Measurements from ENCODE around the gene ZNF821. TPM values are rescaled to one million over a fixed set of nuclear protein-coding genes. Genes with fewer than 3 reads are reported as not detected.
"Not testable (repeated sequence)": the region's sequence is repeated elsewhere in the genome, so short reads cannot be mapped to it uniquely, and the experiment has no call there.

ZNF821 gene
- total RNA-seq, 2 donors from 2014 or later, result 12.1 to 12.8 TPM

GRCh38 chr16:71826533-71827017 is 57.4 kb downstream of the ZNF821 start:
- peaks cover 10% of the 10 kb centered on the region for H3K27me3 Mint-ChIP-seq (ENCODE audit: insufficient read depth)
- no peak for DNase-seq
- H3K9me3 Mint-ChIP-seq, result no peaks in the 10 kb centered on the region
- no peak overlapping the region for H3K27ac Mint-ChIP-seq
- H3K27me3 ChIP-seq (ENCODE audit: control insufficient read depth, insufficient read depth, low read length, poor library complexity, severe bottlenecking), result peaks cover 10% of the 10 kb centered on the region
- H3K9me3 ChIP-seq (ENCODE audit: control insufficient read depth, low read length), result no peaks in the 10 kb centered on the region
- H3K4me1 Mint-ChIP-seq, result no peaks in the 10 kb centered on the region
- no peaks in the 10 kb centered on the region for H3K36me3 Mint-ChIP-seq (ENCODE audit: low read depth)
- 76 to 92% methylated on average over 5 of the region's 5 CpGs for WGBS, 2 experiments (ENCODE audit: insufficient coverage in 1 of 2, insufficient read length in 1 of 2)
- no peaks in the 10 kb centered on the region for H3K36me3 ChIP-seq (ENCODE audit: control insufficient read depth, insufficient read depth, low read length)
- no peak overlapping the region for H3K4me3 ChIP-seq (ENCODE audit: low read length)
- no peak overlapping the region for H3K27ac ChIP-seq (ENCODE audit: low read depth, low read length)
- no peak overlapping the region for H3K9ac ChIP-seq (ENCODE audit: extremely low read depth, low read length, poor library complexity, severe bottlenecking)
- no peaks in the 10 kb centered on the region for H3K4me1 ChIP-seq (ENCODE audit: control insufficient read depth, insufficient read depth, low read length)
- no peak overlapping the region for H3K4me3 Mint-ChIP-seq
- TF ChIP-seq CTCF (conservative IDR thresholded peaks at IDR 0.05), result no peak

- not testable (repeated sequence) for H3K4me1 Mint-ChIP-seq; H3K27ac Mint-ChIP-seq; H3K36me3 ChIP-seq (ENCODE audit: control insufficient read depth, insufficient read depth, low read length); H3K9me3 Mint-ChIP-seq; H3K4me3 ChIP-seq (ENCODE audit: low read length); DNase-seq; H3K36me3 Mint-ChIP-seq (ENCODE audit: low read depth); H3K9me3 ChIP-seq (ENCODE audit: control insufficient read depth, low read length); H3K4me3 Mint-ChIP-seq; H3K27me3 Mint-ChIP-seq (ENCODE audit: insufficient read depth); H3K9ac ChIP-seq (ENCODE audit: extremely low read depth, low read length, poor library complexity, severe bottlenecking); H3K27ac ChIP-seq (ENCODE audit: low read depth, low read length); H3K4me1 ChIP-seq (ENCODE audit: control insufficient read depth, insufficient read depth, low read length); H3K27me3 ChIP-seq (ENCODE audit: control insufficient read depth, insufficient read depth, low read length, poor library complexity, severe bottlenecking)
- WGBS, 2 experiments (ENCODE audit: insufficient coverage in 1 of 2, insufficient read length in 1 of 2), result 91 to 98% methylated on average over 7 to 10 of the region's 10 CpGs
Observed at GRCh38 chr16:71817155-71817500, 66.9 kb downstream of the ZNF821 start.

GRCh38 chr16:71811261-71811803 is 72.7 kb downstream of the ZNF821 start:
- Histone ChIP-seq H3K27me3 (ENCODE audit: control insufficient read depth, insufficient read depth, low read length, poor library complexity, severe bottlenecking) (no peaks in the 10 kb centered on the region), H3K4me1 (ENCODE audit: control insufficient read depth, insufficient read depth, low read length) (no peaks in the 10 kb centered on the region), H3K27ac (ENCODE audit: low read depth, low read length) (no peak overlapping the region), H3K4me3 (ENCODE audit: low read length) (no peak overlapping the region), H3K36me3 (ENCODE audit: control insufficient read depth, insufficient read depth, low read length) (peaks cover 8% of the 10 kb centered on the region), H3K9ac (ENCODE audit: extremely low read depth, low read length, poor library complexity, severe bottlenecking) (no peak overlapping the region), H3K9me3 (ENCODE audit: control insufficient read depth, low read length) (no peaks in the 10 kb centered on the region)
- no peak for DNase-seq
- no peaks in the 10 kb centered on the region for H3K27me3 Mint-ChIP-seq (ENCODE audit: insufficient read depth)
- H3K9me3 Mint-ChIP-seq, result no peaks in the 10 kb centered on the region
- TF ChIP-seq CTCF (conservative IDR thresholded peaks at IDR 0.05), result no peak
- peaks cover 9% of the 10 kb centered on the region for H3K4me1 Mint-ChIP-seq
- WGBS, 2 experiments (ENCODE audit: insufficient coverage in 1 of 2, insufficient read length in 1 of 2), result 80 to 93% methylated on average over 1 to 5 of the region's 5 CpGs
- no peak overlapping the region for H3K4me3 Mint-ChIP-seq
- no peak overlapping the region for H3K27ac Mint-ChIP-seq
- H3K36me3 Mint-ChIP-seq (ENCODE audit: low read depth), result no peaks in the 10 kb centered on the region

- H3K4me3 Mint-ChIP-seq, result peak overlapping the region; percentile 89
Observed at GRCh38 chr16:71810155-71810530, 73.8 kb downstream of the ZNF821 start.

More at GRCh38 chr16:71810155-71810530, 73.8 kb downstream of the ZNF821 start:
- DNase-seq; H3K27ac ChIP-seq (ENCODE audit: low read depth, low read length); H3K4me3 ChIP-seq (ENCODE audit: low read length); H3K9me3 ChIP-seq (ENCODE audit: control insufficient read depth, low read length); H3K27me3 Mint-ChIP-seq (ENCODE audit: insufficient read depth); H3K4me1 ChIP-seq (ENCODE audit: control insufficient read depth, insufficient read depth, low read length); H3K36me3 Mint-ChIP-seq (ENCODE audit: low read depth); H3K9me3 Mint-ChIP-seq; H3K27me3 ChIP-seq (ENCODE audit: control insufficient read depth, insufficient read depth, low read length, poor library complexity, severe bottlenecking); H3K4me1 Mint-ChIP-seq; H3K9ac ChIP-seq (ENCODE audit: extremely low read depth, low read length, poor library complexity, severe bottlenecking): not testable (repeated sequence)
- H3K36me3 ChIP-seq (ENCODE audit: control insufficient read depth, insufficient read depth, low read length), result peaks cover 16% of the 10 kb centered on the region
- 92 to 95% methylated on average over 11 of the region's 11 CpGs for WGBS, 2 experiments (ENCODE audit: insufficient coverage in 1 of 2, insufficient read length in 1 of 2)
- peak overlapping the region; percentile 96 for H3K27ac Mint-ChIP-seq

Other genes starting within 250 kb of the ZNF821 start
- gene PHLPP2, start 159.5 kb downstream of the ZNF821 start, total RNA-seq, result 10 to 100 TPM; 12.4 to 12.8 TPM
- 10 to 100 TPM; 62.7 to 68.5 TPM for gene AP1G1, start 75.3 kb downstream of the ZNF821 start, total RNA-seq
- 10 to 100 TPM; 28.9 to 30.7 TPM for gene ATXN1L, start 38.2 kb downstream of the ZNF821 start, total RNA-seq
- 100 to 1,000 TPM; 259 to 319 TPM for gene IST1, start 11.3 kb upstream of the ZNF821 start, total RNA-seq
- gene PKD1L3, start 116.2 kb upstream of the ZNF821 start, total RNA-seq, result under 1 TPM; 0.07 to 0.13 TPM
- 10 to 100 TPM; 15.5 to 17.4 TPM for gene DHODH, start 124.6 kb upstream of the ZNF821 start, total RNA-seq
- gene HP, start 170.3 kb upstream of the ZNF821 start, total RNA-seq, result 1 to 10 TPM; 3.9 to 9.5 TPM
- under 1 TPM in 1 of 2 donors, not detected in 1; 0.69 TPM for gene HPR, start 179.0 kb upstream of the ZNF821 start, total RNA-seq
- gene TXNL4B, start 209.4 kb upstream of the ZNF821 start, total RNA-seq, result 10 to 100 TPM; 10.6 to 13.1 TPM
- 10 to 100 TPM; 66.9 to 80.1 TPM for gene DHX38, start 209.7 kb upstream of the ZNF821 start, total RNA-seq

Measured in endodermal cell (in vitro differentiated cells).